GM21619 (cell line): Measurements from ENCODE around the gene NCAN.

Source experiments
- ATAC-seq: cut with Tn5 transposase; IDR thresholded peaks from one replicate; pipeline ENCODE4 v1.9.1; 2021; ENCODE audit not compliant: unreplicated experiment

Gene NCAN

DNA sequence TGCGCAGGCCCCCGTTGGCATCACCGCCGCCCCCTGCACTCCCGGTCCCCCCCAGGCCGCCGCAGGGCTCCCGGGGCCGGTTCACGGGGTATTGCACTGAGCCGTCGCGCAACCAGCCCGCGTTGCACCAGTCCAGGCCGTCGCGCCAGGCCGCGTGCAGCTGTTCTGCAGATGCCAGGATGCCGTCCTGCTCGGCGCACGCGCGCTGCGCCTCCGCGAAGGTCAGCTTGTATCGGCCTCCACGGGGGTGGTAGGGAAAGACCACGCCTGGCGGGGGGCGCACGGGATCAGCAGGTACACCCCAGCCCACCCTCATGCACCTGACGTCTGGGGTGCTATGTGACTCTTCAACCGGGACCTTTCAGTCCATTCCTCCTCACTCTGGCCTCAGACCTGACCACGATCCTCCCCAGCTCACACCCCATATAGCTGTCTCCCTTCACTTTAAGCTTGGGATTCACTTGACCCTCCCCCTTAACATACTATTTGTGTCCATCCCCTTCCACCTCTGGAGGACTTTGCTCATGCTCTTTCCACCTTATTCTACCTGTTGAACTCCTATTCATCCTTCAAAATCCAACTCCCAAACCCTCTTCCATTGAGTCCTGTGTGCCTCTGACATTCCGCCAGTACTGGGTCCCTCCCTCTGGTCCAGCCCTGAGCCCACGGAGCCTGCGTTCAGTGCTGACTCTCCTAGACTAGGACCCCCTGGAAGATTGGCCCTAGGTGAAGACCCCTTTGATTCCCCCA is 47.0 kb downstream of the NCAN start:
- ATAC-seq: no peak

DNA sequence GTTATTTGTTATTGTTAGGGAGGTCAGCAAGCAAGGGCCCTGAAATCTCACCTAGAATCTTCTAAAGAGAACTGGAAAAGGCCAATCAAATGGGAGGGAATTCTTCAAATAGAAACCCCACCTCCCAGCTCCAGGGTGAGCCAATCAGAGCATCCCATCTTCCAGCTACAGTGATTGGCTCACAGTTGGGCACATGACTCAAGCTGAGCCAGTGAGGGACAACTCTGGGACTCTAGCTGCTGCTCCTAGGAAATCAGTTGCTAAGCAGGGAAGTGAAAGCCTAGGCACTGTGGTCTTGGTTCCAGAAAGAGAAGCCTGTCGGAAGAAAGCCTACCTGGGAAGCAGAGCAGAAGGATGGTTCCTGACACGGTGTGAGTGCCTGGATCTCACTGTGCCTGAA is 48.0 kb downstream of the NCAN start:
- no peak for ATAC-seq

DNA sequence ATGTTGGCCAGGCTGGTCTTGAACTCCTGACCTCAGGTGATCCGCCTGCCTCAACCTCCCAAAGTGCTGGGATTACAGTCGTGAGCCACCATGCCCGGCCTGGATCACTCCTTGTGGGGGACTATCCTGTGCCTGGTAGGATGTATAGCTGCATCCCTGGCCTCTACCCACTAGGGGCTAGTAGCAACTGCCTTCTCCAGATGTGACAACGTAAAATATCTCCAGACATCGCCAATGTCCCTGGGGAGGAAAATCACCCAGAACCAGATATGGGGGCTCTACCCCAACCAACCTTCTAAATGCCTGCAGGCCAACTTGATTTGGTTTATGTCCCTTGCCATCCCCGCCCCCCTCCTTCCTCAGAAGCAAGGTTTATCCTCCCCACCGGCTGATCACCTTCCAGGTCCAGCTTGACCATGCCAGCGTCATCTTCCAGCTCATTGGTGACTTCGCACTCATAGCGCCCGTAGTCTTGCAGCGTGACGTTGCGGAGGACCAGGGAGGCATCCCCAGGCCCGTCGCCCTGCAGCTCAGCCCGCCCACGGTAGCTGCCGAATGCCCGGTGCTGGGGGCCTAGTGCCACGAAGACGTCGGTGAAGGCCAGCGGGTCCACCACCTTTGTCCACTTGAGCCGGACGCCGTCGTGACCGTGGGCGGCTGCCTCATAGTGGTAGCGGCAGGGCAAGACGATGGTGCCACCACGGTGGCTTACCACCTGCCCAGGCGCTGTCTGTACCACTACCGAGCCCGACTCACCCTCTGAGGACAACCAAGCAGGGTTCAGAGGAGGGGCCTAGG is 48.9 kb downstream of the NCAN start:
- ATAC-seq: no peak

DNA sequence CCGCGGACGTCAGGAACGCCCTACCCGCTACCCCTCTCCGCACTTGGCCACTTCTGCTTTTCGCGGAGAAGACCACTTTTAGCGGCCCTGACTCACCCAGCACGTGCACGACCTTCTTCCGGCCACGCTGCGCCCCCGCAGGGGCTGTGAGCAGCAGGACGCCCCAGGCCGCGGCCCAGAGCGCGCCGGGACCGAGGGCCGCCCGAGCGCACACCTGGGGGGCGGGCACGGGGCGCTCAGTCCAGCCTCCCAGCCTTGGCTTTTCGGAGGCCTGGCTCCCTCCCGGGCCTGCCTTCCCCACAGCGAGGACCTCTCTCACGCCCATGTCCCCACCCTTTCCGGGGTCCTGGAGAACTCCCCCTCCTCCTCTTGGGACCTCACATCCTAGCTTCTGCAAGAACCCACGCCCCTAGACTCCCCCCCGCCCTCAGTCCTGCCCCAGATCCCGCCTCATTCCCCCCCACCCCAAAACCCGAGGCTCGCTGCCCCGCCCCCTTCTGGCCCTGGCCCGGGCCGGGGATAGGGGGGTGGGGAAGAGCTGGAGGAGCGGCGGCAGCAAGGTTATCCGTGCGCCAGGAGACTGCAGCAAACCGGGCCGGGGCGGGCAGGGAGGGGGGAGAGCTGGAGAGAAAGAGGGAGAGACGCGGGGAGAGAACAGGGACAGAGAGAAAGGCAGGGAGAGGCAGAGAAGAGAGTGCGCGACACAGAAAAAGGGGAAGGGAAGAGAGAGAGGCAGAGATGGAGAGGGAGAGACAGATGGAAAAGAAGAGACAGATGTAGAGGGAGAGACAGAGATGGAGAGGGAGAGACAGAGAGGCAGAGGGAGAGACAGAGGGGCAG is 49.8 kb downstream of the NCAN start:
- ATAC-seq: no peak

DNA sequence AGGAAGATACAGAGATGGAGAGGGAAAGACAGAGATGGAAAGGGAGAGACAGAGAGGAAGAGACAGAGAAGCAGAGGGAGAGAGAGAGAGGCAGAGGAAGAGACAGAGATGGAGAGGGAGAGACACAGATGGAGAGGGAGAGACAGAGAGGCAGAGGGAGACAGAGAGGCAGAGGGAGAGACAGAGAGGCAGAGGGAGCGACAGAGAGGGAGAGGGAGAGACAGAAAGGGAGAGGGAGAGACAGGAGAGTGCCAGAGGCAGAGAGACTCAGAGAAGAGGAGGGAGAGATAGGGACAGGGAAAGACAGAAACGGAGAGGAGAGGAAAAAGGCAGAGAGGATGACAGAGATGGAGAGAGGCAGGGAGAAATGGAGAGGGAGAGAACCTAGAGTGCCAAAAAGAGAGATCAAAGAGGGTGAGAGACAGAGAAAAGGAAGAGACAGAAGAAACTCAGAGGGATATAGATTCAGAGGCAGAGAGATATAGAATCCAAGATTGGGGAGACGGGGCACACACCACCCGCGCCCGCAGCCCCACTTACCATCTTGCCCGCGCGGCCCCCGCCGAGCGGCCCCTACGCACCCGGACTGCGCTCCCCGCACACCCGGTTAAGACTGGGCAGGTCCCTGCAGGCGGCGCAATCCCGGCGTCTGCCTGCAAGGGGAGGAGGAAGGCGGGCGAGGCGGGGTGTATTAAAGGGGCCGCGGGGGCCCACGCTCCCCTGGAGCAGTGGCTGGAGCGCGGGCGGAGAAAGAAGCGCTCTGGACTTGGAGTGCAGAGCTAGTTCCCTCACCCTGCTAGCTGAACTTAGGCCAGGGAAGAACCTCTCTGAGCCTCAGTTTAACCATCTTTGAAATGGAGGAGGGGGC is 50.7 kb downstream of the NCAN start:
- ATAC-seq: no peak

DNA sequence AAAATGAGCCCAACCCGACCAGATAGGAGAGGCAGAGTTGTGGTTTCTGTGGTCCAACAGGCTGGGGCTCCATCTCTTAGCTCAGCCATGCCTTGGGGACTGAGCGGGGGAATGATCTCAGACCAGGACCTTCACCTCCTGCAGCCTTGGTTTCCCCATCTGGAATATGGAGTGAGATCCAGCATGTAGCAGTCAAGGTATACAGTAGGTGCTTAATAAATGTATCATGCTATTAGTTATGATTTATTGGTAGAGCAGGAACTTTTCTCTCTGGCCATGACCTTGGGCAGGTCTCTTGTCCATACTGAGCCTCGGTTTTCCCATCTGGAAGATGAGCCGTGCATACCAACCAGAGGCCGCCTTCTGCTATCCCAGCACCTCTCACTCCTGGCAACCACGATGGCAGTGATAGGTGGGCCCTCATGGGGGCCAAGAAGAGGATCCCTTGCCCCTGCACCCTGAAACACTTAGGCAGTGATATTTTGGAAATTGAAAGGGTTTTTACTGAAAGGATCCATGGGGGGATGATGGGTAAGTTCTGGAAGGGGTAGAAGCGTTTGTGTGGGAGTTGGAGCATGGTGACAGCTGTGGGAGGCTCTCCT is 52.2 kb downstream of the NCAN start:
- ATAC-seq: no peak

DNA sequence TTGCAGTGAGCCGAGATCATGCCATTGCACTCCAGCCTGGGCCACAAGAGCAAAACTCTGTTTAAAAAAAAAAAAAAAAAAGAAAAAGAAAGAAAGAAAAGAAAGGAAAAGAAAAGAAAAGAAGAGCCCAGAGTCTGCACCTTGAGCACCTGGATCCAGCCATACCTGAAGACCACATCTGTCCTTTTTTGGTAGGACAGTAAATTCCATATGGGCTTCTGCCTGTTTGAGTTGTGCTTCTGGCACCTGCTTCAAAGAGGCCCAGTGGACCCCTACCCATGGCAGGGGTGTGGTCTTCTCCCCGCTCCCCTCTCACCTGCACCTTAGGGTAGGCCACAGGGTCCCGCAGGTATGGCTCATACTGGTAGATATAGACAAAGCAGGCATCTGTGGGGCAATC is 55.5 kb downstream of the NCAN start:
- no peak for ATAC-seq

DNA sequence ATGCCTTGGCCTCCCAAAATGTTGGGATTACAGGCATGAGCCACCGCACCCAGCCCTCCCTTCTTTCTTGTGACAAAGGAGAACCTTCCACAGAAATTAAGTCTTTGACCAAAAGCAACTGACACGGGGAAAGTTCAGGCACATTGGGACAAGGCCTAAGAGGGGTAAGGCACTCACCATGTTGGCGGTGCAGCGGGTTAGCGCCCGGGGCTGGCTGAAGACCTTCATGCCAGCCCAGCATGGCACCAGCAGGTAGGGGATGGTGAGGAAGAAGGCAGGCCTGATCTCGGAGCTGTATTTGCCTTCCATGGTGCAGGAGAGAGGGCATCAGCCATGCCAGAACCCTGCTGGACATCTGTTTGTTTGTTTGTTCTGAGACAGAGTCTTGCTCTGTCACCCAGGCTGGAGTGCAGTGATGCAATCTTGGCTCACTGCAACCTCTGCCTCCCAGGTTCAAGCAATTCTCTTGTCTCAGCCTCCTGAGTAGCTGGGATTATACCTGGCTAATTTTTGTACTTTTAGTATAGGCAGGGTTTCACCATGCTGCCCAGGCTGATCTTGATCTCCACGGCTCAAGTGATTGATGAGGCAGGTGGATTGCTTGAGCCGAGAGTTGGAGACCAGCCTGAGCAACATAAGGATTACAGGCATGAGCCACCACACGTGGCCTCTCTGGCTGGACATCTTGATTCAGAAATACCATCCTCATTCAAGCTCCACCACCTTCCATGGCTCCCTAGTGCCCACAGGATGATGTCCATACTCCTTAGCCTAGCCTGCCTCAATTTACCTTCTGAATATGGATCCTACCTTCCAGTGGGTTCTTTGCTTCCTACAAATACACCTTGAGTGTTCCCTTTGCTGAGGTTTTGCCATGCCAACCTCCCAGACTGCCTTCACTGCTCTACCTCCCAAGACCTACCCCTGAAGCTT is 57.0 kb downstream of the NCAN start:
- ATAC-seq: no peak

DNA sequence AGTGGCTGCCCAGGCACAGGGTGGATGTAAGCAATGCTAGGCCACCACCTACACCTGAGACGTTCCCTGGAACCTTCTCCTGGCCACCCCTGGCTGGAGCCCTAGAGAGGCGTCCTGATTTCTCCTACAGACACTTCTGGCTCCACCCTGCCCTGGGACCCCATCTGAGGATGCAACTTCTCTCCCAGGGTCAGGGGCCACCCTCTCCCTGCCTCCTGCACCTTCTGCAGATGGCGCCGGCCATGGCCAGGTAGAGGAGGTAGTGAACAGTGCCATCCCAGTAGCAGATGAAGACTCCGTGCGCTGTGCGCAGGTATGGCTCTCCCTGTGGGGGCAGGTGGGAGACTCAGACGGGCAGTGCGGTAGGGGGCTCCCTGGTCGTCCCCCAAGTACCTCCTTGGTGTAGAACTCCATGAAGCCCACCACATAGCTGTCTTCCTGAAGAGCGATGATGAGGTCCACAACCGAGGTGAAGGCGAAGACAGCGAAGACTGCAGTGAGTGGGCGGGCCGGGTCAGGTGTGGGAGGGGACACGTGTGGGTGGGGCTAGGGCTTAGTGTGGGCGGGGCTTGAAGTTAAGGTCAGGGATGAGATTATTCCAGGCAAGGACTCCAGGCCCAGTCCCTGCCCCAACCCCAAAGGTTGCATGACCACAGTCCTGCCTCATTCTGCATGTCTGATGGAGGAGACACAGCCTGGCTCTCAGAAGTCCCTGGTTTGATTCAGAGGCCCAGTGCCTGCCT is 58.4 kb downstream of the NCAN start:
- ATAC-seq: no peak

DNA sequence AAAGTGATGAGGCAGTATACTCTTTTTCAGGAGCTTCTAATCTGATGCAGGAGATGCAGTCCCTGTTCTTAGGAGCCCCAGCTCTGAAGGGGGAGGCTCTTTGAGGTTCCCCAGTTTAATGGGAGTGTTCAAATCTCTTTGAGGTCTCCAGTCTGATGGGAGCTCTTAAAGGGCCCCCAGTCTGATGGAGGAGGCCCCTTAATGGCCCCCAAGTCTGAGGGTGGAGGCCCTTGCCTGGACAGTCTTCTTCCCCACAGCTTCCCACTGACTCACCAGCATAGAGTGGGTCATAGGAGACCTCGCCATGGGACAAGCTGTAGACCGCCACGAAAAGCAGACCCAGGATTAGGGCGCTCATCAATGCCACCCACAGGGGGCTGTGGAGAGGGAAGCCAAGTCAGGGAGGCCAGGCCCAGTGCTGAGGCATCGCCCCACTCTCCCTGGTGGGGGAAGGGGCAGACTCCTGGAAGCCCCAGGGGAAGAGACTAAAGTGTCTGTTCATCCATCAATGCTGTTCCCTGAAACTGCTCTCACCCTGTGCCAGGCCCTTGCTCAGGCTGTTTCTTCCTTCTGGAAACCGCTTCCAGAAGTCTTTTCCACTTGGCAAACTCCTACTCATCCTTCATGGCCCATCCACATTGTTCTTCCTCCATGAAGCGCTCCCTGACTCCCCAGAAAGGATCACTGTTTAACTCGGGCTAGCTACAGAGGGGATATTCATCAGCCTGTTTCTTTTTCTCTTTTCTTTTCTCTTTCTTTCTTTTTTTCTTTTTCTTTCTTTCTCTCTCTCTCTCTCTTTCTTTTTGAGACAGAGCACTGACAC is 59.2 kb downstream of the NCAN start:
- ATAC-seq: no peak

DNA sequence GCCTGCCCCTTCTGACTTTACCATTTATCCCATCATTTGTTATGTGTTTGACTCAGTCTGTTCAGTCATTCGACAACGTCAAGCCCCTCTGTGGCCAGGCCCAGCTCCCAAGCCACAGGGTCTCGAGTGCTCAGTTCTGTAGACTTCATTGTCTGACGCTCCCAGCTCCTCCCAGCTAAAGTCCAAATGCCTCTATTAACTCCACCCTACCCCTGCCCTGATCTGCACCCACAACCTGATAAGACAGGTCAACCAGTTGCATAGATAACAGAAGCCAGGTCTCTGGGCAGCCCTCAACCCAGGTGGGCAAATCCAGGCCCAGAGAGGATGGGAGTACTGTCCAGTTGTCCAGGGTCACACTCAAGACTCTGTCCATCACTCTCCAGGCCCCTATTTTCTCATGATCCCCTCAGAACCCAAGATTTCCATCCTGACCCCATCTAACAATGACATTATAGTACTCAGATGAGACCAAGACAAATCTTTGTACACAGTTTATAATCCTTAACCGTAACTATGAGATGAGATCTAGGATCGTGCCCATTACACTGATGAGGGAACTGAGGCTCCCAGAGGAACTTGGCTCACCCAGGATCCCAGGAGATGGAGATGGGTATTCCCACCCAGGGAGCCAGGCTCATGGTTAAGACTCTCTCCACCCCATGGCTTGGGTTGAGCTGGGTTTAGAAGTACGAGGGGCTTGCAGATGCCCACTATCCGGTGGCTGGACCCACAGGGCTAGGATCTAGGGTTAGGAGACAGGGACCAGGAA is 60.3 kb downstream of the NCAN start:
- ATAC-seq: no peak

DNA sequence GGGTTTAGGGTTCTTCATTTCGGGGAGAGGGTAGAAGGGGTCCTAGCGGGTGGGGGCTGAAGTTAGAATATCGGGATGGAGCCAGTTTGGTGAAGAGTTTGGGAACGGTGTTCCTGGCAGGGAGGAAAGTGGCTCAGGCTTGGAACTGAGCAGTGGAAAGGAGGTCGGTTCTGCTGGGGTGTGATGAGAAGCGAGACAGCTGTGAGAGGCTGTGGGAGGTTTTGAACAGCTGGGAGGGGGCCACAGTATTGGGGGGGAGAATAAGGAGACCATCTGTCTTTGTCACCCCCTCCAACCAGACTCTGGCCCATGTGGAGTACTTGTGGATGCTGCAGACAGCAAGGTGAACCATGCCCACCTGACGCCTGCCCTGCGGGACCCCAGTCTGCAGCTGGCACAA is 62.4 kb downstream of the NCAN start:
- ATAC-seq: no peak

DNA sequence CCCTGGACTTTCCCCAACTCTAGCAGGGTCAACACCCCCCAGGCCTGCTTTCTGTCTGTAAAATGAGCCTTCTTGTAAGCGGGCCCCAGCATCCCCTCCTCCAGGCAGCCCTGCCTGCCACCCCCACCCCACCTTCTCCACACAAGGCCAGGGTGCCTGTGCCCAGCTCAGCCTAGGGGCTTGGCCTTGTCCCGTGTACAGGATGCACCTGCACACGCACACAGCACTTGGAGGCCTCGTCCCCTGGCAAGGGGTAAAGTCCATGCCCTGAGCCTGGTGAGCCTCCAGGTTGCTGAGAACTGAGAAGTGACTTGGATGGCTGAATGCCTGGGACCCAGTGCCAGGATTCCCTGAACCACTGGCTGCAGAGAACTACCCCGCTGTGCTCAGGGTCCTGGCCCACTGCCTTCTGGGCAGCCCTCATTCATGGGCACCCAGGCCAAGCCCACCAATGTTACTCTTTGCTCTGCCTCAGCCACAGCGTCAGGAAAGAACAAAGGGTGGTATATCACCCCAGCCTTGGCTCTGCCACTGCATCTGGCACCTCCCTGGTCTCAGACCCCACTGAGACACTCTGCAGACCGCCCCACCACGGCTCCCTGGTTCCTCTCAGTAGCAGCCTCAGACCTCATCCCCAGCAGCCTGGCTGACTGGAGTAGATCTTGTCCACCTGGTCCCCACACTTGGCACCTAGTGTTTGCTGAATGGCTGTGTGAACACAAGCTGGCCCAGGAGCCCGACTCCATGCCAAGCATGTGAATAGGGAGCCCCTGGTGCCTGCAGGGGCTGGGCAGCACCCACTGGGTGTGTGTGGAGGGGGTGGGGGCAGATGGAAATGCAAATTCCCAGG is 63.2 kb downstream of the NCAN start:
- ATAC-seq: no peak

DNA sequence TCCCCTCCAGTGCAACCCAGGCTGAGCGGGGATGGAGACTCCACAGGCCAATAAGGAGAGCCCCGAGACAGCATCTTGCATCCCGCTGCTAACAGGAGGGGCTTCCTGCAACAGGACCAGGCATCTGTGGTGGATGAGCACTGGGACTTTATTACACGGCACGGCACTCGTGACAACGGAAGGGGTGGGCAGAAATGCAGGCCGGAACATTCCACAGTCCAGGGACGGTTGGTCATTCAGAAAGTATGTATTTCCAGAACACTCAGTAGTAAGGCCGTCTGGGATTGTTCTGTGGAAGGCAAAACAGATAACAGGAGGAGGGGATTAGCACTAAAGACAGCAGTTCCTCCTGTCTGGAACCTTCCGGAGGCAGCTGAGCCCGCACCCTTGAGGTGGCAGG is 64.6 kb downstream of the NCAN start:
- ATAC-seq: no peak

DNA sequence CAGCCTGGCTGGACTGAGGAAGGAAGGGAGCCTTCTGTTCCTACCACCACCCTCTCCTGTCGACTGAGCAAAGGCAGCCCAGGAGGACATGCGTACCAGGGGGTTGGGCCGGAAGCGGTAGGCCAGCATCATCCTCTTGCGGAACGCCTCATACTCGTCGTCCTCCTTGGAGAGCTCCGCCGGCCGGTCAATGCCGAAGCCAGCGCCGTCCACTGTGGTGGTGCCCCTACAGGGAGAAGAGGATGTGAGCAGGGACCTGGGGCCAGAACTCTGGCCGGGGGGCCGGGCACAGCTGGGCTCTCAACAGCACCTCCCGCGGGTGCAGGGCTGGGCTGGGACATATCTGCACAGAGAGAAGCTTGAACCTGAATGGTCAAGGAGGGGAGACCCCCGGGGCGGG is 65.1 kb downstream of the NCAN start:
- ATAC-seq: no peak

DNA sequence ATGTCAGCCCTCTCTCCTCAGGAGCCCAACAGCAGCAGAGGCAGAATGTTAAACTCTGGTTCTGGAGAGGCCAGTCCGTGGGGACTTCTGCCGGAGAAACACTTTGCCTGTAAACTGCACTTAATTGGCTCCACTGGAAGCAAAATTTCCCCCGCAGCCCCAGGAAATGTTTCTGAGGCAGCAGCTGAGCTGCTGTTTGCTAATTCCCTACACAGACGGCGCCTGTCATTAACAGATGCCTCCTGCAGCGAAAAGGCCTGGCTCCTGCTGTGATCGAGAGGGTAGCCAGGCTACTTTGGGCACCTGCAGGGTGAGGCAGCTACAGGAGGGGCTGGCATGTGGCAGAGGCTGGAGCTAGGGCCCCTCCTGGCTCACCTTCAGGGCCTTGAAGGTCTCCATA is 66.6 kb downstream of the NCAN start:
- no peak for ATAC-seq
